HG03135 (cell line): ENCODE measurements around the gene STPG4.
"Not testable (repeated sequence)": the region's sequence is repeated elsewhere in the genome, so short reads cannot be mapped to it uniquely, and the experiment has no call there.

Experiments
- ATAC-seq: cut with Tn5 transposase; IDR thresholded peaks from one replicate; pipeline ENCODE4 v1.9.1; 2021; ENCODE audit warnings: mild to moderate bottlenecking, moderate library complexity; ENCODE audit not compliant: unreplicated experiment

The STPG4 gene

DNA sequence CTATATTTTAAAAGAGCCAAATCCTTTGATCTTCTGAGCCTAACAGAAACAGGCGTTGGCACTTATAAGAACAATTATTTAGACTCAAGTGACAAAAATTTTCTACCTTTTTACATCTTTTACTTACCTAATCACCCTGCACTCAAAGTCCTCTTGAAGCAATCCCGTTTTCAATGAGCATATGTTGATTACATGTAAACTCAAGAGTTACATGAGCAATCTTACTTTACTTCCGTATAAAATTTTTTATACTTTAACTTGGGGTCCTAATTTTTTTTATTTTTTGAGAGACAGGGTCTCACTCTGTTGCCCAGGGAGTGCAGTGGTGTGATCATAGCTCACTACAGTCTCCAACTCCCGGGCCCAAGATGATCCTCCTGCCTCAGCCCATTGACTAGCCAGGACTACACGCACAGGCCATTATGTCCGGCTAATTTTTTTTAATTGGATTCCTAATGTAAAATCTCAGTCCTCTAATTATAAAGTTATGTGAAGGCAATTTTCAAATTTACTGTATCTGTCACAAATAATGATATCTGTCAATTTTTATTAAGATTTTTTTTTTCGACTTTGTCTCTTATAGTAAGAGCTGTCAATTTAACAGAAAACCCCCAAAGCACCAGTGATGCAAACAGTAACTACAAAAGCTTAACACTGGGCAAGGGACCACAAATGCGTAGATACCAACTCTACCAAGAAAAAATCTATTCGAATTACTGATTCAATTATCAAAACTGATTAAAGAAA is 19.1 kb upstream of the STPG4 start:
- no peak for ATAC-seq

GRCh38 chr2:47172922-47173695 is 18.0 kb upstream of the STPG4 start:
- ATAC-seq = no peak

DNA sequence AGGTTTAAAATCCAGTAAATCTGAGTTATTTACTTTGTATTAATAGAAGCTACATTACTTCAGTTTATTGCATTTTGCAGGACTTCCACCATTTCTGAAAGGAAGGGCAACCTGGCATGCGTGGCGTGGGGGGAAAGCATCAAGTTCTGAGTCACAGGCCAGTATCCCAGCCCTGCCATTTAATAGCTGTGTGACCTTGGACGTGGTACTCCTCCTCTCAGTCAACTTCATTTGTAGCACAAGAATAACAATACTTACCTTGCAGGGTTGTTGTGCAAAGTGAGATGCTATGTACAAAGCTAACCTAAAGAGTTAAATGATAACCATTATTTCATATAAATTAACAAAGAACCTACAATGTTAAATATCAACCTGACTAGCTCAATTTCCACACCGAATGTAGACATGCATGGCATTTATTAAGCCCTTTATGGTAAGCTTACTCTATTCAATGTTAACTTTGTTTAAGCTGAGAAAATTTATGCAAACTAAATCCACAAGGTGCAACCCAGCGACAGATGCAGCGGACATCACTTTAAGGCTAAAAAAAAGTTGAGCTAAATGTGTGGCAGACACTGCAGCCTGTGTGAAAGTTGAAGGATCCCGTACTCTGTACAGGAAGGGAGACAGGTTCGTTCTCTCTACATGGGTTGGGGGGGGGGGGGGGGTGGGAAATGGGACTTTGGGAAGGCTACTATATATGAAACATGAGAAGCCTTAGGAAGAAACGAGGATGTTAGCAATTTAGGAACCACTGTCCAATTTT is 17.2 kb upstream of the STPG4 start:
- ATAC-seq = no peak

- no peak for ATAC-seq
Measured at GRCh38 chr2:47169784-47170183, 14.7 kb upstream of the STPG4 start.

DNA sequence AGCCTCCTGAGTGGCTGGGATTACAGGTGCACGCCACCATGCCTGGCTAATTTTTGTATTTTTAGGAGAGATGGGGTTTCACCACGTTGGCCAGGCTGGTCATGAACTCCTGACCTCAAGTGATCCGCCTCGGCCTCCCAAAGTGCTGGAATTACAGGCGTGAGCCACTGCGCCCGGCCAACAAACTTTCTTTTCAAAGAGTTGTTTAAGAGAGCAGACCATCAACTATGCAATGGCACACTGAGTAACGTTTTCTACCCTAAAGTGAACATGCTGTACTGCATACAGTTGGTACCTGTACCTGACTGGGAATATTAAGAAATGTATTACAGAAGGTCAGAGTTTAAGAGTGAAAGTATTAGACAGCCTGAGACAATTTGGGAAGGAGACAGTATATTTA is 13.8 kb upstream of the STPG4 start:
- ATAC-seq = not testable (repeated sequence)

DNA sequence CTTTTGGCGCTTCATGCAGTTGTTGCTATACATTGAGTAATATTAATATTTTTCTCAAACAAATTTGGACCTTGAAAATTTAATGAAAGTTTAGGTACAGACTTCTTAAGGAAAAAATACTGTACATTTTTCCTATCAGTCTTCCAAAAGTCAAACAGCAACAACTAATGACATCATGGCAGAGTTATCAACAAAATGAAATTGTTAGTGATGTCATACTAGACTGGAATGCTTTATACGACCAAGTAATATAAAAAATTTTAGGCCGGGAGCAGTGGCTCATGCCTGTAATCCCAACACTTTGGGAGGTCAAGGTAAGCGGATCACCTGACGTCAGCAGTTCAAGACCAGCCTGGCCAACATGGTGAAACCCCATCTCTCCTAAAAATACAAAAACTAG is 12.0 kb upstream of the STPG4 start:
- ATAC-seq = no peak

DNA sequence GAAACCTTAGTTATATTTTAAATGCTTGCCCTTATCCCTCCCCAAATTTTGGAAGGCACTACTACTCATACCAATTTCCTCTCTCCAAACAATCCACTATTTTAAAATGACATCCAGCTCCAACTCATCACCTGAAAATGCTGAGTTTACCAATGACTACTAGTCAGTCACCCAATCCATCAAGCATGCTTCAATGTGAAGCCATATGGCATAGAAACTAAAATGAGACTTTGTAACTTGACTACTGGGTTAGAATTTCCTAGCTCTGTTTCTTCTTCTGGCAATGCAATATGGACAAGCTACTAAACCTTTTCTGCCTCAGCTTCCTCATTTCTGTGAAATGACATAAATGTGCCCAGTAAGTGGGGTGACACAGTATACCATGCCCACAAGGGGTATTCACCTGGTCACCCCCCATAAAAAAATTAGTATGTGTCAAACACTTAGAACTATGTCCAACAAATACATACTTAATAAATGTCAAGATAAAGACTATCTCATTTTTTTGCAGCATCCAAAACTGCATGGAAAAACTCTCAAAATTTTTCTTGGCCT is 10.0 kb upstream of the STPG4 start:
- no peak for ATAC-seq

DNA sequence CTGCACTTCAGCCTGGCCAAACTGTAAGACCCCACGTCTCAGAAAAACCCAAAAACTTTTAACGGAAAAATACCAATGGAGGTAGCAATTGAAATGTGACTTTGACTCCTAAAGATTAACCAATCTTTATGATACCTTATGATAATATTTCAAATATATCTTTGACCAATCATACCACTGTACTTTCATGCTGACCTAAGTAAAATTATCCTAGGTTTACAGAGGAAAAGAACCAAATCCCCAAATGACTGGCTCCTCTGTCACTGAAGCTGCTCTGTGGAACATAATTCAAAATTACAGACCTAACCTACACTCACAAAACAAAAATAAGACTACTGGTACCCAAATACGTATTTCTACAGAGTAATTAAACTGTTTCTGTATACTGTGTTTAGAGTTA is 7.7 kb upstream of the STPG4 start:
- ATAC-seq = no peak

DNA sequence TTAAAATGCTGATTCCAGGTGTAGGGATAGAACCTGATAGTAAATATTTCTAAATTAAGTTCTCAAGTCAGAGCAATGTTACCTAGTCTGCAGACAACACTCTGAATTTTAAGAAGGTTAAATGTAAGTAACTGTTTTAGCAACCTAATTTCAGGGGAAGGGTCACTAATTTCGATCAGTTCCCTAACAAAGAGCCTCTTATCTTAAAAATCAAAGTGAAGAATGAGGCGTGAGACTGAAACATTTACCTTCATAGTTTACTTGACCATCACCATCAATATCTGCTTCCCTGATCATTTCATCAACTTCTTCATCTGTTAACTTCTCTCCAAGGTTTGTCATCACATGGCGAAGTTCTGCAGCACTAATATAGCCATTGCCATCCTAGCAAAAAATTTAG is 6.4 kb upstream of the STPG4 start:
- ATAC-seq = no peak

- ATAC-seq = no peak
Measured at GRCh38 chr2:47160660-47161059, 5.6 kb upstream of the STPG4 start.

- no peak for ATAC-seq
Measured at GRCh38 chr2:47160211-47160610, 5.1 kb upstream of the STPG4 start.

DNA sequence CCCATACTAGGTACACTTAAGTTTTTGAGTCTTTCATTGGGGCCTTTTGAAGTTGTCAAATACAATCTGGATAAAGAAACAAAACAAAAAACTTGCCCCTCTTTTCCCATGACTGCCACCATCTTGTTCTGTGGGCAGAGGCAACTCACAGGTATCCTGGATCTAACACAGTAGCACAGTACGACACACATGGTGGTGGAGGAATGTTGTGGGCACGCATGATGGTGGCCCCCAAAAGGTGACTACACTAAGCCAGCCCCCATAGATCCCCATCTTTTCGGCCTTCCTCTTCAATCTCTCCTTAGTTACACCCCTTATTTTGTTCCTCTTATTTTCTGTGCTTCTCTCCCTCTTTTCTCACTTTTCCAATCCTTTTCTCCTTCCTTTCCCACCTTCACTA is 4.5 kb upstream of the STPG4 start:
- ATAC-seq = no peak

DNA sequence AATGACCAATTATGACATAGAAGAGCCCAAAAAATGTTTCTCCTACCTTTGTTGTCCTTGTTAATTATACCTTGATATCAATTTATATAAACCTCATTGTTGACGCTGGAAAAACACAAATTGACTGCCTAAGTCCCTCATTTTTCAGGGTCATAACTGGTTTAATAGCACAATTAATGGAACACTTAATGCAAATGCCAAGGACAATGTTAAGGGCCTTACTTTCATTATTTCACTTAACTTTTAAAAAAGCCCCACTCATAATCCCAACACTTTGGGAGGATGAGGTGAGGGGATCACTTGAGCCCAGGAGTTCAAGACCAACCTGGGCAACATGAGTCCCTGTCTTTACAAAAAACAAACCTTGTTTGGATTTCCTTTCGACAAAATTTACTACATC is 3.5 kb upstream of the STPG4 start:
- no peak for ATAC-seq

- ATAC-seq = no peak
Measured at GRCh38 chr2:47152803-47153202, 2.3 kb downstream of the STPG4 start.

- ATAC-seq = no peak
Measured at GRCh38 chr2:47150175-47150574, 4.9 kb downstream of the STPG4 start.

GRCh38 chr2:47147021-47147420 is 8.1 kb downstream of the STPG4 start:
- no peak for ATAC-seq

- no peak for ATAC-seq
Measured at GRCh38 chr2:47145466-47145865, 9.6 kb downstream of the STPG4 start.

- ATAC-seq = no peak
Measured at GRCh38 chr2:47141520-47141919, 13.6 kb downstream of the STPG4 start.

DNA sequence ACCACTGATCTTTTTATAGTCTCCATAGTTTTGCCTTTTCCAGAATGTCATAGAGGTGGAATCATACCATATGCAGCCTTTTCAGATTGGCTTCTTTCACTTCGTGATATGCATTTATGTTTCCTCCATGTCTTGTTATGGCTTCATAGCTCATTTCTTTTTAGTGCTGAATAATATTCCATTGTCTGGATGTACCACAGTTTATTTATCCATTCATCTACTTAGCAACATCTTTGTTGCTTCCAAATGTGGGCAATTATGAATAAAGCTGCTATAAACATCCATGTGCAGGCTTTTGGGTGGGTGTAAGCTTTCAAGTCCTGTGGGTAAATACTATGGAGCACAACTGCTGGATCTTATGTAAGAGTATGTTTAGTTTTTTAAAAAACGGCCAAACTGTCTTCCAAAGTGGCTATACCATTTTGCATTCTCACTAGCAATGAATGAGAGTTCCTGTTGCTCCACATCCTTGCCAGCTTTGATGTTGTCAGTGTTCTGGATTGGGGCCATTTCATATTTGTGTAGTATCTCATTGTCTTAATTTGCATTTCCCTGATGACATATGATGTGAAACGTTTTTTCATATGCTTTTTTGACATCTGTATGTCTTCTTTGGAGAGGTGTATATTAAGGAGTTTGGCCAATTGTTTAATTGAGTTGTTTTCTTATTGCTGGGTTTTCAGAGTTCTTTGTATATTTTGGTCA is 20.6 kb downstream of the STPG4 start:
- no peak for ATAC-seq

GRCh38 chr2:47133046-47133445 is 22.1 kb downstream of the STPG4 start:
- no peak for ATAC-seq

- ATAC-seq = no peak
Measured at GRCh38 chr2:47129191-47129706, 25.9 kb downstream of the STPG4 start.
